ENCODE results near the gene LSP1. TPM values are rescaled to one million over a fixed set of nuclear protein-coding genes. Genes with fewer than 3 reads are reported as not detected.

The LSP1 gene
- total and polyA plus RNA-seq, 2 of the 8 experiments (the other 6 are each of a cell fraction or from before 2014, with no cell fraction given), result 0.03 TPM; not detected in 1

DNA sequence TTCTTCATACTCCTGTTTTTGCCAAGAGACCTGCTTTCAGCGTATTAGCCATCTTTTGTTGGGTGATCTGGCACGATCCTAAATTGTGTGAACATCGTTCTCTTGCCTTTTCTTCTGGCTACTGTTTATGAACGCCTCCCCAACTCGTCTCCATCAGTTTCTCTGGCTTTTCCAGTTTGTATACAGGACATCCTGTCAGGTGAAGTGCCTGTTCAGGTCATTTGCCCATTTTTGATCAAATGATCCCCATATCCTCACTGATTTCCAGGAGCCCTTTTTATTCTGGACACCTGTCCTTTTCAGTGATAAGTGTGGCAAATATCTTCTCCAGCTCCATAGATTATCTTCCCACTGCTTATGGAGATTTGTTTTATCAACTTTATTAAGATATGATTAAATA lies 40.6 kb upstream of the LSP1 start:
- Histone ChIP-seq H3K79me2 (ENCODE audit: control insufficient read depth in 1 of 2, insufficient read depth in 2 of 2, low read length in 2 of 2) (no peaks in the 10 kb centered on the region), H2AK5ac (ENCODE audit: low read depth, low read length) (no peak overlapping the region), H3K27me3 (replicated peaks in 1 of 4; ENCODE audit: control insufficient read depth in 3 of 4, extremely low read depth in 1 of 4, insufficient read depth in 3 of 4, low read length in 3 of 4) (no peaks in the 10 kb centered on the region; a peak in 1 of 7 replicates), H2AFZ (ENCODE audit: low read length) (no peak overlapping the region), H3K4me1 (replicated peaks in 1 of 4; ENCODE audit: control insufficient read depth in 3 of 4, insufficient read depth in 4 of 4, low read length in 3 of 4) (no peaks in the 10 kb centered on the region), H3K9me3 (ENCODE audit: insufficient read depth in 2 of 2, low read depth in 1 of 2, low read length in 1 of 2) (peaks cover 3 to 4% of the 10 kb centered on the region in 2 experiments; a peak in 1 of 4 replicates), H2BK15ac (ENCODE audit: low read length) (no peak overlapping the region), H3K27ac (ENCODE audit: low read depth, low read length) (no peak overlapping the region), H4K8ac (ENCODE audit: extremely low read depth, insufficient read depth, low read length) (no peak overlapping the region), H4K20me1 (replicated peaks in 1 of 2; ENCODE audit: control insufficient read depth in 1 of 2, insufficient read depth in 2 of 2, low read length in 2 of 2) (no peaks in the 10 kb centered on the region), H3K56ac (replicated peaks; ENCODE audit: insufficient read length, low read depth, low read length) (no peak overlapping the region), H3K36me3 (ENCODE audit: control insufficient read depth in 2 of 4, insufficient read depth in 4 of 4, low read length in 3 of 4) (no peaks in the 10 kb centered on the region), H3K79me1 (ENCODE audit: low read depth, low read length) (no peaks in the 10 kb centered on the region), H3K18ac (ENCODE audit: extremely low read depth, low read length) (no peak overlapping the region), H3K23me2 (ENCODE audit: low read depth, low read length) (no peaks in the 10 kb centered on the region), H3K9ac (replicated peaks in 1 of 4; ENCODE audit: extremely low read depth in 1 of 4, low read depth in 3 of 4, low read length in 3 of 4) (no peak overlapping the region), H3K4ac (replicated peaks; ENCODE audit: insufficient read length, low read depth, low read length) (no peak overlapping the region), H3K14ac (ENCODE audit: insufficient read length) (no peak overlapping the region), H2BK12ac (ENCODE audit: low read depth, low read length) (no peak overlapping the region), H3K4me3 (ENCODE audit: extremely low read depth in 1 of 4, insufficient read depth in 2 of 4, low read depth in 3 of 4, low read length in 4 of 4) (no peak overlapping the region), H3K4me2 (ENCODE audit: insufficient read depth in 1 of 2, low read depth in 2 of 2, low read length in 2 of 2) (no peak overlapping the region), H4K5ac (ENCODE audit: insufficient read length, low read depth, low read length) (no peak overlapping the region), H2BK120ac (replicated peaks; ENCODE audit: low read depth, low read length) (no peak overlapping the region), H4K91ac (replicated peaks; ENCODE audit: insufficient read length, low read length) (no peak overlapping the region), H2BK20ac (ENCODE audit: low read length) (no peak overlapping the region), H2BK5ac (ENCODE audit: low read depth, low read length) (no peak overlapping the region), H3K23ac (ENCODE audit: insufficient read length) (no peak overlapping the region)
- ChIA-PET CTCF (ENCODE audit: partially characterized antibody) (interaction anchor here (0.7 to 1.7 kb wide), 3 partner anchors 118 to 344 kb away, joined by 3 to 6 read pairs (median 3); no protein-coding TSS in a partner anchor), POLR2A (ENCODE audit: partially characterized antibody) (no interaction called here)
- no peak for TF ChIP-seq SIX5 (IDR thresholded peaks at IDR 0.05; ENCODE audit: low read depth, low read length)
- TF ChIP-seq CHD1 (IDR thresholded peaks at IDR 0.05; ENCODE audit: low read depth, low read length), result no peak
- no peak for TF ChIP-seq SP4 (IDR thresholded peaks at IDR 0.05; ENCODE audit: low read length)
- TF ChIP-seq MAFK (IDR thresholded peaks at IDR 0.05; ENCODE audit: low read depth, low read length), result no peak
- TF ChIP-seq CREB1 (IDR thresholded peaks at IDR 0.05), result no peak
- no peak for TF ChIP-seq POU5F1 (IDR thresholded peaks at IDR 0.05; ENCODE audit: low read depth, low read length)
- TF ChIP-seq TEAD4 (IDR thresholded peaks at IDR 0.05; ENCODE audit: low read depth, low read length), result no peak
- TF ChIP-seq CTBP2 (IDR thresholded peaks at IDR 0.05; ENCODE audit: borderline replicate concordance, insufficient read depth, insufficient read length, low read length), result no peak
- TF ChIP-seq, protein P1, sequence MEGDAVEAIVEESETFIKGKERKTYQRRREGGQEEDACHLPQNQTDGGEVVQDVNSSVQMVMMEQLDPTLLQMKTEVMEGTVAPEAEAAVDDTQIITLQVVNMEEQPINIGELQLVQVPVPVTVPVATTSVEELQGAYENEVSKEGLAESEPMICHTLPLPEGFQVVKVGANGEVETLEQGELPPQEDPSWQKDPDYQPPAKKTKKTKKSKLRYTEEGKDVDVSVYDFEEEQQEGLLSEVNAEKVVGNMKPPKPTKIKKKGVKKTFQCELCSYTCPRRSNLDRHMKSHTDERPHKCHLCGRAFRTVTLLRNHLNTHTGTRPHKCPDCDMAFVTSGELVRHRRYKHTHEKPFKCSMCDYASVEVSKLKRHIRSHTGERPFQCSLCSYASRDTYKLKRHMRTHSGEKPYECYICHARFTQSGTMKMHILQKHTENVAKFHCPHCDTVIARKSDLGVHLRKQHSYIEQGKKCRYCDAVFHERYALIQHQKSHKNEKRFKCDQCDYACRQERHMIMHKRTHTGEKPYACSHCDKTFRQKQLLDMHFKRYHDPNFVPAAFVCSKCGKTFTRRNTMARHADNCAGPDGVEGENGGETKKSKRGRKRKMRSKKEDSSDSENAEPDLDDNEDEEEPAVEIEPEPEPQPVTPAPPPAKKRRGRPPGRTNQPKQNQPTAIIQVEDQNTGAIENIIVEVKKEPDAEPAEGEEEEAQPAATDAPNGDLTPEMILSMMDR (IDR thresholded peaks at IDR 0.05; ENCODE audit: control extremely low read depth in 1 of 3, insufficient read depth in 1 of 3, low read depth in 1 of 3, low read length in 3 of 3), result no peak
- no peak for TF ChIP-seq EP300 (IDR thresholded peaks at IDR 0.05; ENCODE audit: borderline replicate concordance in 1 of 2, low read depth in 2 of 2, low read length in 2 of 2)
- DNase-seq (ENCODE audit: low read depth in 1 of 2, low spot score in 2 of 2) (no peak), FAIRE-seq (no peak)
- WGBS, 2 experiments (ENCODE audit: extremely low coverage in 1 of 2, insufficient coverage in 1 of 2, insufficient read length in 1 of 2, insufficient replicate concordance in 2 of 2, low coverage in 1 of 2, low lambda C conversion rate in 2 of 2, missing lambda C conversion rate in 1 of 2), result 89% methylated on average over 5 of the region's 5 CpGs; no CpG with 5 or more reads in 1 of the 2 experiments

All from H1 (cell line).